OCI-M2 (cell line): Measurements from ENCODE around the gene ABCG5.
A peak's percentile ranks its signal among the peaks of the same experiment; 100 is the strongest.

Source experiments
- DNase-seq: peaks from one replicate; lab custom pipeline; 2025; ENCODE audit not compliant: unreplicated experiment; lab: John Stamatoyannopoulos, UW

Gene ABCG5

DNA sequence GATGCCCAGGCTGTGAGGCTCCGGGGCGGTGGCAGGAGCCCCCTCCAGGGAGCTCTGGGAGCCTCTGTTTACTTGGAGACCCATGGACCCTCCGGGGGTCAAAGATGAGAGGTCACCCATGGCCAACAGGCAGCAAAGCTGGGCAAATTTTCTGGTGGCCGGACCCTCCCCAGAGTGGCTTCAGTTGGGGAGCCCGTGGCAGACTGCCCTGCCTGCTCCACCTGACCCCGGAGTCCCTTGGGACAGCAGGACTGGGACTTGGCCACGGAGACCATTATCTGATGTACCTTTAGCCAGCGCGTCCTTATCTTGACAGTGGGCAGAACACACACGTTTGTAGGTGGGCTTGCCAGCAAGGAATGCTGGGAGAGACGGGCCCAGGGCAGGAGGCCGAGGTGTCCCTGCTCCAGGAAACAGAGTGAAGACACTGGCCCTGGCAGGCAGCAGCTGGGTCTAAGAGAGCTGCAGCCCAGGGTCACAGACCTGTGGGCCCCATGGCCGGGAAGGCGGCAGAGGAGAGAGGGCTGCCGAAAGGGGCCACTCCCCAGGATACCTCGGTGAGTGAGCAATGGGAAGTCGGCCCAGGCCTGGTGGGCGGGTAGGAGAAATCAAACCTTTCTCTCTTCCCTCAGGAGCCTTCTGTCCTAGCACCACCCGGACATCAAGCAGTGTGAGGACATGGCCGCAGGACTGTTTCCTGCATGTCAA lies at the start of gene ABCG5, which contains the start of gene ABCG8:
ABCG5 (minus strand) TSS at position 280 of the 708 bp plus-strand sequence; CDS start at position 120, 160 bp downstream.
ABCG8 (plus strand) TSS at position 412 of the 708 bp plus-strand sequence; CDS start at position 495, 83 bp downstream.
- DNase-seq = no peak

DNA sequence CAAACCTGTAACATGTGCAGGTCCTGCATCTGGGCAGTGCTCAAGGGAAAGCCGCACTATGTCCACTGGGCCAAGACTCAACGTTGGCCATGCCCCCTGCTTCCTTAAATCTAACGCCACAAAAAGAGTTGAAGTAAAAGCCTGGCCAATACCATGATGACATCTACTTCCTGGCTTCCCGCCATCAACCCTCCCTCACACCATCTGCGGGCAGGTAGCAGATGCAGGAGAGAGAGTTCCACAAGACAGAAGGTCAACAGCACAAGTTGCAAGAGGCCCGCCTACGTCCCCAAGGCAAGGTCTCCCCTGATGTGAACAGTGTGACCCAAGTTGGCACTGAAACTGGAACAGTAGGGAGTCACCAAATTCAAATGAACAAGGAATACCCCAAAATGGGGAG lies 48.5 kb upstream of the ABCG5 start:
- DNase-seq = no peak

DNA sequence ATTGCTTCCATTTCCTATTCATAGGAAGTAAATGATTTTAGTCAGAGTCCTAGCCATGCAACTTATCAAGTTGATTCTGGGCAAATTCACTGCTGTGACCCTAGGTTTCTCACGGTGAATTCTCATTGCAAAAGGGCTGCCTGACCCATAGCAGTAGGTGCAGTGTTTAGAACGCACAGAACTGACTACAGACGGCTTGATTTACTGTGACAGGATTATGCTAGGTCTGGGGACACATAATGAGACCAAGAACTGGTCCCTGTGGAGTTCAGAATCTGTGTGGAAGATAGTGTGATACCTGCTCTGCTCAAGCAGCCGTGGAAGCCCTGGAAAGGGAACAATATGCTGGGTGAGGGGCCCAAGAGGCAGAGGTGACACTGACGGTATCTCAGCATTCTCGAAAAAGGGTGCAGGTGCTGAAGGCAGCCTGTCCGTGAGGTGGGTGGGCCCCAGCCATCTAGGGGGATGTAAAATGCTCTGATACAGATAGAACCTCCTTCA lies 46.5 kb upstream of the ABCG5 start:
- no peak for DNase-seq

DNA sequence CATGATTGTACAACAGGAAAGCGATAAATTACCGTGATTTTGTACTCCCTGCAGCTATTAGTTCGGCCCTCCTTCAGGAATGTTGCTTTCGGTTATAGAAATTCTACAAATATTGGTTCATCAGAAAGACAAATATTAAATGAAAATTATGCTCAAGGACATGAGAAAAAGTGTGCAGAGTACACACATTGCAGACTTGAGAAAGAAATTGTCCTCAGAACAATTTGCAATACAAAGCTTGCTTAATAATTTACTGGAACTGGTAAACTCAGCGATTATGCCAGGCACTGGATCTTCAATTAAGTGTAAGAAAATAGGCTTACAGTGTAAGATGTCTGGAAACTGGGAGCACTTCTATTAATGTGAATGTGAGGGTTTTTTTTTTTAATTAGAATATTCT lies 46.0 kb upstream of the ABCG5 start:
- DNase-seq = no peak

DNA sequence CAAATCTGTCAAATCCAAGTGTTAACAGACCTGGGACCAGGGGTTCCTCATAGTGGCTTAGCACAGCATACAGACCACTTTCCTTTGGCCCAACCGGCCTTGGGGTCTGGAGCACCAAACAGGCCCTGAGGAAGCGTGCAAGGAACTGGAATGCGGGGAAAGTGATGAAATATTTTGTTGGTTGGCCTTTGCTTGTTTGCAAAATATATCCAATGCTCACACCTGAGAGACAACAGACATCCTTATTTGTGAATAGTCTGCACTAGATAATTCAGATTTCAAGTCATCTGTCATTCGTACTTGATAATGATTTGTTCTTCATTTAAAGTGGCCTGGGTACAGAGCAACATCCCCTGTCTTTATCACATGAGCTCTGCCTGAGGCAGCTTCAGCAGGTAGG lies 43.7 kb upstream of the ABCG5 start:
- no peak for DNase-seq

DNA sequence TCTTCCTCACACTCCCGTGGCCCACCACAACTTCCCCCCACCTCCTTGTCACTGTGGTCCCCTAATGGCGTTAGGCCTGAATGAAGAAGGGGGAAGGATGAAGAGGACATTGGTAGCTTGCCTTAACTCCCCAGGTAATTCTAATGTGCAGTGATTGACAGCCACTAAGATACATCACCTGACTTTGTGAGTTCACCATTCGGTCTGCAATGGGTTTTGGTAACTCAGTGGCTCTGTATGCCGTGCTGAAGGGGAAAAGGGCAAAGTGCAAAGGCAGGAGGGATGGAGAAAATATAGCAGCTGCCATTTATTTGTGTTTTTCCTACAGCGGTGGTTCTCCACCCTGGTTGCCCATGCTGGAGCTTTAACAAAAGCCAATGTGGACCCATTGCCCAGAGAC lies 42.3 kb upstream of the ABCG5 start:
- no peak for DNase-seq

DNA sequence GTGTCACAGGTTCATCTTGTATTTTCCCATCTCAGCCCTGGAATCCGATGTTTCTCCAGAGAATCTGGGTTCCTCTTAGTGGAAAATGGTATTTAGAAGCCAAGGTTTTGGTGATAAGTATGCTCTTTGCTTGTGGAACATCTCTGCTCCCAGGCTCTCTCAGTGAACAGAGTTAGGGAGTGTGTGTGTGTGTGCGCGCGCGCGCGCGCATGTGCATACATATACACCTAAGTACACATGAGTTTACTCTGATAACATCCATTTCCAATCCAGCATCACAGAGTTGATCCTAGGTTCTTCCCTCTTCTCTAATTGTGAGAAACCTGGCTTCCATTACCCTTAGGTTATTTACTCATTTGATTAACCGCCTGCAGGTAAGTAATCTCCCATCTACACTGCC lies 41.8 kb upstream of the ABCG5 start:
- no peak for DNase-seq

DNA sequence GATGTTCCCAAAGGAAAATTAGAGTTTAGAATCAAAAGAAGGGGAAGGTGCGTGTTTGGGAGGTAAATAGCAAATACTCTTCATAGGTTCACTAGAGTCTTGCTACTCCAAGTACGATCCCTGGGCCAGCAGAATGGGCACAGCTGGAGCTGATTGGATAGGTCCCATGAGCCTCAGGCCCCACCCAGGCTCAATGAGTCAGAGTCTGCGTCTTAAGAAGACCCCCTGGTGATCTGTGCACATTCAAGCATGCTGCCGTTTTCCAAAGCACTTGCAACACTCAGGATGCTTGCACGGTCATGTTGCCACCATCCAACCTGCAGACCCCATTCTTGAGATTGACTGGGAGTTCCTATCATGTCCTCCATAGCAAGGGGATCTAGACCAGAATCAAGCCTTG lies 40.6 kb upstream of the ABCG5 start:
- DNase-seq = no peak

DNA sequence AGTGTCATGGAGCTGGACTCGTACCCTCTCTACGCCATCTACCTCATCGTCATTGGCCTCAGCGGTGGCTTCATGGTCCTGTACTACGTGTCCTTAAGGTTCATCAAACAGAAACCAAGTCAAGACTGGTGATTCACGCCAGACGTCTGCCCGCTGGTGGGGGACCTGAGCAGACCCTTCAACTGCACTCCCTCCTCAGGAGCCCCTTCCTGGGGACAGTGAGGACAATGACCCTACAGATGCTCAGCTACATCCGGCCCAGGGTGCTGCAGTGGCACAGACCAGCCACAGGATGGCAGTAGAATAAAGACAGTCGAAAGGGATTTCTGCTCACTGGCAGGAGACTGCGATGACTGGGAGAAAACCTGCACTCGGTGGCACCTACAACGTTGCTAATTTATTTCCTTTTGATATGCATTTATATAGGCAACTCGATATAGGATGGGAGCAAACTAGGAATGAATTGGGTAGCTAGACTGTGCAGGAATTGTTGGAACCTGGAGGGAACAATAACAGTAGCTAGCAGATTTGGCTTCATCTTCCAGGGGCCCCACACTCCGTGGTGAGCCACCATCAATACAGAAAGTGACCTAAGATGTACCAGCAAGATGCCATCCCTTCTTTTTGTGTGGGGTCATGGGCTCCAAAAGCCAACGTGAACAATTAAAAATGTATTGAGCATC lies 39.3 kb upstream of the ABCG5 start:
- peak; percentile 42 for DNase-seq

DNA sequence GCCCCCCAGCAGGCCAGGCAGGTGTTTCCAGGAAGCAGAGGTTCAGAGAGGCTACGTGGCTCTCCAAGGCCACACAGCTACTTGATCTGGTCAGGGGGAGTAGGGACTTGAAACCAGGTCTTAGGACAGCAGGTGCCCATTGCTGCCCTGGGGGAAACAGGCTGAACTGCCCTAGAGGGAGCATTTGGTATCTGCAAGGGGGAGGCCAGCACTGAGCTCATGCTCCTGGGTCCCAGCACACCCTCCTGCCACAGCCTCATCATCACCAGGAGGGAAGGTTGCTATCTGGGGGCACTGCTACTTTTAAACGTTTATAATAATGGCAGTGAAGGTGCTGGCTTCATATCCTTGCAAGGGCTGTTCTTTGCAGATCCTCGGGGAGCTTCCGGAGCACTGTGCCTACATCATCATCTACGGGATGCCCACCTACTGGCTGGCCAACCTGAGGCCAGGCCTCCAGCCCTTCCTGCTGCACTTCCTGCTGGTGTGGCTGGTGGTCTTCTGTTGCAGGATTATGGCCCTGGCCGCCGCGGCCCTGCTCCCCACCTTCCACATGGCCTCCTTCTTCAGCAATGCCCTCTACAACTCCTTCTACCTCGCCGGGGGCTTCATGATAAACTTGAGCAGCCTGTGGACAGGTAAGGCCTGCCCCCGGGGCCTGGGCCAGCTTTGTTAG lies 36.3 kb upstream of the ABCG5 start:
- DNase-seq = no peak

DNA sequence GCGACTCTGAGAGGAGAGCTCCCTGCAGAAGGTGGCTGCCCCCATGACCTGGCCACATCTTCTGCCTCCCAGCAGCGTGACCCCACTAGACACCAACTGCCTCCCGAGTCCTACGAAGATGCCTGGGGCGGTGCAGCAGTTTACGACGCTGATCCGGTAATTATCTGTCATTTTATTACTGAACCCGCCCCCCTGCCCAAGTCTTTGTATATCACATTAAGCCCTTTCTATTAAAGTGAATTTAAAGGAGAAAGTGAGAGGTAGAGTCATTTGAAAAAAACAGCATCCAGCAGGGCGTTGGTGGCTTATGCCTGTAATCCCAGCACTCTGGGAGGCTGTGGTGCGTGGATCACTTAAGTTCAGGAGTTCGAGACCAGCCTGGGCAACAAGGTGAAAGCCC lies 33.5 kb upstream of the ABCG5 start:
- no peak for DNase-seq

DNA sequence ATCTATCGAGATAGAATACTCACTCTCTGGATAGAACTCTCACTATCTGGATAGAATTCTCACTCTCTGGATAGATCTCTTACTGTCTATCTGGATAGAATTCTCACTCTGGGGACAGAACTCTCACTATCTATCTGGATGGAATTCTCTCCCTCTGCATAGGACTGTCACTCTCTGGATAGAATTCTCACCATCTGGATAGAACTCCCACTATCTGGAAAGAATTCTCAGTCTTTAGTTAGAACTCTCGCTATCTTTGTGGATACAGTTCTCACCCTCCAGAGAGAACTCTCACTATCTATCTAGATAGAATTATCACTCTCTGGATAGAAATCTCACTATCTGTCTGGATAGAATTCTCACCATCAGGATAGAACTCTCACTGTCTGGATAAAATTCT lies 16.7 kb upstream of the ABCG5 start:
- no peak for DNase-seq

DNA sequence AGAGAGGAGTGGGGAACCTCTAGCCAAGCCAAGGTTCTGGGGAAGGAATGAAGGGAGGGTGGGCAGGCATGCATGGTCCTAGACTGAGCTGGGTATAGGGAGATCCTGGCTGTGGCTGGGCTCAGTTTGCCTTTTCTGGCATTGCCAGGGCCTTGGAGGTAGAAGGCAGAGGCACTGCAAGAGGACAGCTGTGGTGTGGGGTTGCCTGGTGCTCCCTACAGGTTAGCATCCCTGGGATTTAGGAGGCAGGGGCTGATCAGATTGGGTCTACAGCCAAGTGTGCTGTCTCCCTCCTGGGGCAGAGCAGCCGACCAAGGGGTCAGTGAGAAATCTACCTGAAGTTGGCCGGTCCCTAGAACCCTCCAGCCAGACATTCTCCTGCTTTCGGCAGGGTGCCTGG lies 16.0 kb upstream of the ABCG5 start:
- no peak for DNase-seq

DNA sequence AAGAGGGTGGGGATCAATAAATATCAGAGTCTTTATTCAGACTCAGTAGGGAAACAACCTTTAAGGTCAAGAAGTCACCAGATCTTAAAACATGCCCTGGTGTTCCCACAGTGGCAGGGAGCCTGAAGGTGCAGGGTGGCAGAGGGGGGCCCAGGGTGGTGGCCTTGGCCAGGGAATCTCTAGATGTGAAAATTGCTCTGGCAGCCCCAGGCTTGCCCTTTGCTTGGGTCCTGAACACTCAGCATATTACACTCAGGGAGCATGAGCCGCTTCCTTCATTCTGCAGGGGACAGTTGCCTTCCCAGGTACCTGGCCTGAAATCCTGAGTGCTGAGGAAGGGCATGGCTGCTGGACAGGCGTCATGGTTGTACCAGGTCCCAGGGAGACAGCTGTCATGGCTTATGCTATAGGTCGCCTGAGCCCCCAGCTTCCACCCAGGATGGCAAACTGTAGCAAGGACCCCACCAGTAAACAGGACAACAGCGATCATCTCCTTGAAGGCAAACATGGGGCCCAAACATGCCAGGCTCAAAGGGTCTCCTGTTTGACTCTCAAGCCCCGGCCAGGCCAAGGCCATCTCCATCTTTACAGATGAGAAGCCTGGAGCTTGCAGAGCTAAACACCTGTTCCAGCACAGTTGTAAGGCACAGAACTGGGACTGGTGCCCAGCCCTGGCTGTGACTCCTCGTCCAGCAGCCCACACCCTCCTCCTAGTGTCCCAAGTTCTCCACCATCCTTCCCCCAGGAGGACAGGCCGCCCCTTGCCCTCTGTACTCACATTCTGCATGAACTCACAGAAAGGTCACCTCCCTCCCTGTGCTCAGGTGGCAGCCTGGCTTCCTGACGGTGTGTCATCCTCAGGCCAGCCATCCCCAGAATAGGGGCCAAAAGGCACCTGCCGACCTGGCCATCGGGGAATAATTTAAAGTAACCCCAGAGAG lies 14.8 kb upstream of the ABCG5 start:
- no peak for DNase-seq

DNA sequence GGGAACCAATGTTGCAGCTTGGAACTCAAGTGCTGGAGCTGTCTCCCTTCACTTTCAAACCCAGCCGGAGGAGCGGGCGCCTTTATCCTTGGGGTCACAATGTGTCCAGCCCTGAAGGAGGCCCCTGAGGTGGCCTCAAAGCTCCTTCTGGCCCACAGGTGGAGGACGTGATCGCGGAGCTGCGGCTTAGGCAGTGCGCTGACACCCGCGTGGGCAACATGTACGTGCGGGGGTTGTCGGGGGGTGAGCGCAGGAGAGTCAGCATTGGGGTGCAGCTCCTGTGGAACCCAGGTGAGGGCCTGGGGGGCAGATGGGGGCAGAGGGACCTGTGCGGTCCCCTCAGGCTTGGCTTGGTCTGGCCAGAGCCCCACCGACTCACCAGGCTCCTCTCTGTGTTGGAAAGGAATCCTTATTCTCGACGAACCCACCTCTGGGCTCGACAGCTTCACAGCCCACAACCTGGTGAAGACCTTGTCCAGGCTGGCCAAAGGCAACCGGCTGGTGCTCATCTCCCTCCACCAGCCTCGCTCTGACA lies 13.6 kb upstream of the ABCG5 start:
- no peak for DNase-seq

DNA sequence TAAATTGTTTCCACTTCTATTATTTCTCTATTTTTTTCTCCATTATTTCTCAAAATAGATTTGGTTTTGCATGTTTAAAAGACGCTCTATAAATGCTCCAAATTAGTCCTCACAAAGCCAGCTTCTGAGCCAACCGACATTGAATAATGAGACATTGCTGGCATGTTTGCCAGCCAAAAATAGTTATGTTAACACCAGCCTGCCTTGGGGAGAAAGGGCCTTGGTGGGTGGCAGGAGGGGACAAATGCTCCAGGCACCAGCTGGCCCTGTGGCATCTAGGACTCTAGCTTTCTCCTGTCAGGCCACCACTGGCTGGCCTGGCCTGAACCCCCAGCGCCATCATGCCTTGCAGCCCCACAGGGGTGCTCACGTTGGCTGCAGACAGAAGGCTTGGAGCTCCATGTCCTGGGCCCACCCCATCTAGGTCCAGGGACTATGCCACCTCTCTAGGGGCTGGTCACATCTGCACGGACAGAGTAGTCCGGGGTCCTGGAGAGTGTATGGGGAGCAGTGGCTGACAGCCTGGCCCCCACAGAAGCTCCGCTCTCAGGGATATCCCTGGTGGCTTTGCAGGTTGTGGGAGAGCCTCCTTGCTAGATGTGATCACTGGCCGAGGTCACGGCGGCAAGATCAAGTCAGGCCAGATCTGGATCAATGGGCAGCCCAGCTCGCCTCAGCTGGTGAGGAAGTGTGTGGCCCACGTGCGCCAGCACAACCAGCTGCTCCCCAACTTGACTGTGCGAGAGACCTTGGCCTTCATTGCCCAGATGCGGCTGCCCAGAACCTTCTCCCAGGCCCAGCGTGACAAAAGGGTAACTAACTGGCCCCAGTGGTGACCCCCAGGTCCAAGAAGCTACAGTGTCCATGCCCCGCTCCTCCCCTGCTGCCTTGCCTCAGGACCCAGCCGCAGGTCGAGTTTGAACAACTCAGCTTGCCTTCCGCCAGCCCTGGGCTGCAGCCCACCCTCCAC lies 12.7 kb upstream of the ABCG5 start:
- DNase-seq = no peak

DNA sequence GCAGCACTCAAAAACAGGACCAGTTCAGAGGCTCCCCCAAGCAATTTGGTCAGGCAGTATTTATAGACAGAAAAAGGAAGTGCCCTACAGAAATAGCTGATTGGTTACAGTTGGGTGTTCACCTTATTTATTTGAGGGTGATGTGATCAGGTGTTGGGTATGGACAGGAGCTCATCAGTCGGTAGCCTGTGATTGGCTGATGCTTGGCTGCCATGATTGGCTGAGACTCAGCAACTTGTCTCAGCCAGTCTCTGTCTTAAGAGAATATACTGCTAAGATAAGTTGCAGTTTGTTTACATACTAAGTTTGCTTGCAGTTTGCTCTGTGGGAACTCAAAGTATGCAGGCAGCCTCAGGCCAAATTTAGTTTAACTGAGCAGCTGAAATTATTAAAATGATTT lies 9.6 kb upstream of the ABCG5 start:
- no peak for DNase-seq

DNA sequence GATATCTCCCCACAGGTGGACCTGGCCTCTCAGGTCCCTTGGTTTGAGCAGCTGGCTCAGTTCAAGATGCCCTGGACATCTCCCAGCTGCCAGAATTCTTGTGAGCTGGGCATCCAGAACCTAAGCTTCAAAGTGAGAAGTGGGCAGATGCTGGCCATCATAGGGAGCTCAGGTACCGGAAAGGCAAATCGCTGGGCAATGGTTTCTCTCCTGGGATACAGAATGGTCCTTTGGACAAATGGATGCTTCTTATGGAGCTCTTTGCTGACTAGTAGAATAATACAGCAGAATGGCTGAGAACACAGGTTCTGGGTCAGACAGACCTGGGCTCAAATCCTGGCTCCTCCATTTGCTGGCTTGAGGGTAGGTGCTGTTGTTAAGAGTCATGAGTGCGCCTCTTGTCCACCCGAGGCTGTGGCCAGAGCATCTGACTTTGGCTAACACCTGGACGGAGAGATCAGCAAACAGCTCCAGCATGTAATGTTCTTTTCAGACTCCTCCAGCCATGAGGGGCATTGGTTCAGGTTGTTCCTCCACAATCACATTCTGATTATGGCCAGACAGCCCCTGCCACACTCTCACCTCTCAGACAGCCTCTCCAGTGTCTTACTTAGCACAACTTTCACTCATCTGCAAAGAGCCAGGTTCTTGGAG lies 7.6 kb upstream of the ABCG5 start:
- DNase-seq = no peak

DNA sequence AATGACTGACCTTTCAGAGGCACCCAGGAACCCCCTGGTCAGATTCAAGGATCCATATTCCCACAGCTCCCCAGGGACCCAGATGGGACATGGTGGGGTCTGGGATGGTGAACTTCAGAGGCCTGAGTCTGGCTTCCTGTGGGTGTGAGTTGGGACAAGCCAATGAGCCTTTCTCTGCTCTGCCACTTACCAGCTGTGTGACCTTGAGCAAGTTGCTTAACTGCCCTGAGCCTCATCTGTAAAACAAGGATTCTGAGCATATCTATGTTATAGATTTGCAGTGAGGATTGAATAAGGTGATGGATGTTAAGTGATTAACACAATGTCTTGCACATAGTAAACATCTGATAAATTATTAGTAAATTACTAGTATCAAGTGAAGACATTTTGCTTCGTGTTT lies 6.5 kb upstream of the ABCG5 start:
- no peak for DNase-seq
